HG03432 (cell line): Measurements from ENCODE around the gene PIGS.
"Not testable (repeated sequence)": the region's sequence is repeated elsewhere in the genome, so short reads cannot be mapped to it uniquely, and the experiment has no call there.

Experiments used
- ATAC-seq: cut with Tn5 transposase; IDR thresholded peaks from one replicate; pipeline ENCODE4 v1.9.1; 2021; ENCODE audit warnings: mild to moderate bottlenecking, moderate library complexity; ENCODE audit not compliant: unreplicated experiment

PIGS gene

GRCh38 chr17:28532050-28532960 lies 39.0 kb downstream of the PIGS start:
- no peak for ATAC-seq

- ATAC-seq, result no peak
These were observed 40.4 kb downstream of the PIGS start for GRCh38 chr17:28530926-28531325.

- no peak for ATAC-seq
These were observed 41.1 kb downstream of the PIGS start for GRCh38 chr17:28530250-28530649.

- ATAC-seq, result no peak
These were observed 42.3 kb downstream of the PIGS start for GRCh38 chr17:28529013-28529400.

GRCh38 chr17:28528327-28529012 lies 42.9 kb downstream of the PIGS start:
- no peak for ATAC-seq

GRCh38 chr17:28527859-28528258 lies 43.5 kb downstream of the PIGS start:
- ATAC-seq, result no peak

GRCh38 chr17:28527181-28527681 lies 44.1 kb downstream of the PIGS start:
- ATAC-seq, result no peak

GRCh38 chr17:28526381-28526780 lies 44.9 kb downstream of the PIGS start:
- no peak for ATAC-seq

- ATAC-seq, result no peak
These were observed 46.6 kb downstream of the PIGS start for GRCh38 chr17:28524476-28525424.

GRCh38 chr17:28523876-28524275 lies 47.4 kb downstream of the PIGS start:
- no peak for ATAC-seq

GRCh38 chr17:28523186-28523585 lies 48.1 kb downstream of the PIGS start:
- no peak for ATAC-seq

GRCh38 chr17:28522281-28522680 lies 49.0 kb downstream of the PIGS start:
- ATAC-seq, result not testable (repeated sequence)

- no peak for ATAC-seq
These were observed 49.8 kb downstream of the PIGS start for GRCh38 chr17:28521311-28522085.

- ATAC-seq, result no peak
These were observed 50.6 kb downstream of the PIGS start for GRCh38 chr17:28520687-28521086.

GRCh38 chr17:28519236-28519635 lies 52.1 kb downstream of the PIGS start:
- ATAC-seq, result no peak

GRCh38 chr17:28518578-28518977 lies 52.7 kb downstream of the PIGS start:
- no peak for ATAC-seq

GRCh38 chr17:28518132-28518531 lies 53.2 kb downstream of the PIGS start:
- no peak for ATAC-seq

- no peak for ATAC-seq
These were observed 55.8 kb downstream of the PIGS start for GRCh38 chr17:28515518-28515917.

- no peak for ATAC-seq
These were observed 56.7 kb downstream of the PIGS start for GRCh38 chr17:28514561-28515002.

- ATAC-seq, result no peak
These were observed 57.8 kb downstream of the PIGS start for GRCh38 chr17:28513476-28513875.
